Measurements from ENCODE around the gene ANK2.

DNA sequence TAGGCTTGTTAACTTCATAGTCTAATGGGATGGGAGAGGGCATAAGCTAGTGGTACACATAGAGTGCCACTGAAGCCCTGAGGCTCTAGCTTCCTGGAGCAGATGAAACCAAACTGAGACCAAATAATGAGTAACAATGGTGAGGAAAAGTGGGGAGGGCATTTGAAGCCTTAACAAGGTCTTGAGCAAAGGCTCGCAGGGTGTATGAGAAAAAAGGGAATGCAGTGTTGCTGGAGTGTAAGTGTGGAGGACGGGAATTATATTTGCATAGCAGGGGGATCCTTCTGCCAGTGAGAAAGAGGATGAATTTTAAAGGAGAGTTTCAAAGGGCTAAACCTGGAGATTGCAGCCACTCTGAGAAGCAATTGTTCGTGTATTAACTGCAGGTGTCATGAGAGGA, 263.1 kb downstream of the ANK2 start:
- TF ChIP-seq ARHGAP35 (CRISPR knock-in tag; IDR thresholded peaks at IDR 0.05; ENCODE audit: borderline replicate concordance) (no peak), NFATC3 (CRISPR knock-in tag; IDR thresholded peaks at IDR 0.05) (no peak), MTA3 (CRISPR knock-in tag; IDR thresholded peaks at IDR 0.05) (no peak), NBN (conservative IDR thresholded peaks at IDR 0.05) (no peak), ZNF674 (CRISPR knock-in tag; IDR thresholded peaks at IDR 0.05; ENCODE audit: low read depth) (no peak), ZNF530 (CRISPR knock-in tag; IDR thresholded peaks at IDR 0.05; ENCODE audit: low read depth) (no peak), POLR2A (IDR thresholded peaks at IDR 0.05; ENCODE audit: insufficient read depth in 1 of 2, low read depth in 2 of 2, low read length in 2 of 2) (no peak), SETDB1 (CRISPR knock-in tag; IDR thresholded peaks at IDR 0.05; ENCODE audit: borderline replicate concordance) (no peak), CBX1 (IDR thresholded peaks at IDR 0.05; ENCODE audit: low read depth) (no peak)
- TF ChIP-seq, protein P1, sequence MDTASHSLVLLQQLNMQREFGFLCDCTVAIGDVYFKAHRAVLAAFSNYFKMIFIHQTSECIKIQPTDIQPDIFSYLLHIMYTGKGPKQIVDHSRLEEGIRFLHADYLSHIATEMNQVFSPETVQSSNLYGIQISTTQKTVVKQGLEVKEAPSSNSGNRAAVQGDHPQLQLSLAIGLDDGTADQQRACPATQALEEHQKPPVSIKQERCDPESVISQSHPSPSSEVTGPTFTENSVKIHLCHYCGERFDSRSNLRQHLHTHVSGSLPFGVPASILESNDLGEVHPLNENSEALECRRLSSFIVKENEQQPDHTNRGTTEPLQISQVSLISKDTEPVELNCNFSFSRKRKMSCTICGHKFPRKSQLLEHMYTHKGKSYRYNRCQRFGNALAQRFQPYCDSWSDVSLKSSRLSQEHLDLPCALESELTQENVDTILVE (CRISPR knock-in tag; IDR thresholded peaks at IDR 0.05): no peak
- TF ChIP-seq, protein P2, sequence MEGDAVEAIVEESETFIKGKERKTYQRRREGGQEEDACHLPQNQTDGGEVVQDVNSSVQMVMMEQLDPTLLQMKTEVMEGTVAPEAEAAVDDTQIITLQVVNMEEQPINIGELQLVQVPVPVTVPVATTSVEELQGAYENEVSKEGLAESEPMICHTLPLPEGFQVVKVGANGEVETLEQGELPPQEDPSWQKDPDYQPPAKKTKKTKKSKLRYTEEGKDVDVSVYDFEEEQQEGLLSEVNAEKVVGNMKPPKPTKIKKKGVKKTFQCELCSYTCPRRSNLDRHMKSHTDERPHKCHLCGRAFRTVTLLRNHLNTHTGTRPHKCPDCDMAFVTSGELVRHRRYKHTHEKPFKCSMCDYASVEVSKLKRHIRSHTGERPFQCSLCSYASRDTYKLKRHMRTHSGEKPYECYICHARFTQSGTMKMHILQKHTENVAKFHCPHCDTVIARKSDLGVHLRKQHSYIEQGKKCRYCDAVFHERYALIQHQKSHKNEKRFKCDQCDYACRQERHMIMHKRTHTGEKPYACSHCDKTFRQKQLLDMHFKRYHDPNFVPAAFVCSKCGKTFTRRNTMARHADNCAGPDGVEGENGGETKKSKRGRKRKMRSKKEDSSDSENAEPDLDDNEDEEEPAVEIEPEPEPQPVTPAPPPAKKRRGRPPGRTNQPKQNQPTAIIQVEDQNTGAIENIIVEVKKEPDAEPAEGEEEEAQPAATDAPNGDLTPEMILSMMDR (CRISPR knock-in tag; IDR thresholded peaks at IDR 0.05): no peak
- TF ChIP-seq, protein P3, sequence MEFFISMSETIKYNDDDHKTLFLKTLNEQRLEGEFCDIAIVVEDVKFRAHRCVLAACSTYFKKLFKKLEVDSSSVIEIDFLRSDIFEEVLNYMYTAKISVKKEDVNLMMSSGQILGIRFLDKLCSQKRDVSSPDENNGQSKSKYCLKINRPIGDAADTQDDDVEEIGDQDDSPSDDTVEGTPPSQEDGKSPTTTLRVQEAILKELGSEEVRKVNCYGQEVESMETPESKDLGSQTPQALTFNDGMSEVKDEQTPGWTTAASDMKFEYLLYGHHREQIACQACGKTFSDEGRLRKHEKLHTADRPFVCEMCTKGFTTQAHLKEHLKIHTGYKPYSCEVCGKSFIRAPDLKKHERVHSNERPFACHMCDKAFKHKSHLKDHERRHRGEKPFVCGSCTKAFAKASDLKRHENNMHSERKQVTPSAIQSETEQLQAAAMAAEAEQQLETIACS (CRISPR knock-in tag; IDR thresholded peaks at IDR 0.05): no peak
- TF ChIP-seq, protein P4, sequence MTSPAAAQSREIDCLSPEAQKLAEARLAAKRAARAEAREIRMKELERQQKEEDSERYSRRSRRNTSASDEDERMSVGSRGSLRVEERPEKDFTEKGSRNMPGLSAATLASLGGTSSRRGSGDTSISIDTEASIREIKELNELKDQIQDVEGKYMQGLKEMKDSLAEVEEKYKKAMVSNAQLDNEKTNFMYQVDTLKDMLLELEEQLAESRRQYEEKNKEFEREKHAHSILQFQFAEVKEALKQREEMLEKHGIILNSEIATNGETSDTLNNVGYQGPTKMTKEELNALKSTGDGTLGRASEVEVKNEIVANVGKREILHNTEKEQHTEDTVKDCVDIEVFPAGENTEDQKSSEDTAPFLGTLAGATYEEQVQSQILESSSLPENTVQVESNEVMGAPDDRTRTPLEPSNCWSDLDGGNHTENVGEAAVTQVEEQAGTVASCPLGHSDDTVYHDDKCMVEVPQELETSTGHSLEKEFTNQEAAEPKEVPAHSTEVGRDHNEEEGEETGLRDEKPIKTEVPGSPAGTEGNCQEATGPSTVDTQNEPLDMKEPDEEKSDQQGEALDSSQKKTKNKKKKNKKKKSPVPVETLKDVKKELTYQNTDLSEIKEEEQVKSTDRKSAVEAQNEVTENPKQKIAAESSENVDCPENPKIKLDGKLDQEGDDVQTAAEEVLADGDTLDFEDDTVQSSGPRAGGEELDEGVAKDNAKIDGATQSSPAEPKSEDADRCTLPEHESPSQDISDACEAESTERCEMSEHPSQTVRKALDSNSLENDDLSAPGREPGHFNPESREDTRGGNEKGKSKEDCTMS (CRISPR knock-in tag; conservative IDR thresholded peaks at IDR 0.05): no peak
- TF ChIP-seq, protein P5, sequence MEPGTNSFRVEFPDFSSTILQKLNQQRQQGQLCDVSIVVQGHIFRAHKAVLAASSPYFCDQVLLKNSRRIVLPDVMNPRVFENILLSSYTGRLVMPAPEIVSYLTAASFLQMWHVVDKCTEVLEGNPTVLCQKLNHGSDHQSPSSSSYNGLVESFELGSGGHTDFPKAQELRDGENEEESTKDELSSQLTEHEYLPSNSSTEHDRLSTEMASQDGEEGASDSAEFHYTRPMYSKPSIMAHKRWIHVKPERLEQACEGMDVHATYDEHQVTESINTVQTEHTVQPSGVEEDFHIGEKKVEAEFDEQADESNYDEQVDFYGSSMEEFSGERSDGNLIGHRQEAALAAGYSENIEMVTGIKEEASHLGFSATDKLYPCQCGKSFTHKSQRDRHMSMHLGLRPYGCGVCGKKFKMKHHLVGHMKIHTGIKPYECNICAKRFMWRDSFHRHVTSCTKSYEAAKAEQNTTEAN (CRISPR knock-in tag; conservative IDR thresholded peaks at IDR 0.05): no peak
